HL-60 (cell line): ENCODE data around the gene ARMC9.

ENCODE experiments used
- CTCF ChIP-seq: IDR thresholded peaks from one replicate; pipeline ENCODE4 v1.5.1; 2011; ENCODE audit warnings: low read length, control low read depth, inconsistent platforms; ENCODE audit not compliant: insufficient read depth
- POLR2AphosphoS5 ChIP-seq: IDR thresholded peaks from 2 replicates; pipeline ENCODE4 v1.6.1; 2012; ENCODE audit warnings: low read depth

- TF ChIP-seq CTCF (no peak), POLR2AphosphoS5 (no peak)
Observed at GRCh38 chr2:231246171-231246842, 47.9 kb downstream of the ARMC9 start.
